Lung (tissue), 12 donors: Measurements from ENCODE around the gene PRXL2B. TPM values are rescaled to one million over a fixed set of nuclear protein-coding genes. Genes with fewer than 3 reads are reported as not detected.

Source experiments
- ATAC-seq: fragments of 200-7000 bp; cut with Tn5 transposase; one replicate; pipeline ENCODE4 v1.9.1; 2020; ENCODE audit warnings: moderate number of reproducible peaks; ENCODE audit not compliant: insufficient read depth, low FRiP score
- DNase-seq, 3 donors: peaks; one replicate each; pipeline ENCODE4 v3.0.0-alpha.2; 2013 to 2017
- H3K27ac ChIP-seq, 2 donors: one replicate each; pipeline ENCODE4 v1.5.1; 2013; ENCODE audit warnings: mild to moderate bottlenecking in 2 of 2, moderate library complexity in 2 of 2, control low read depth in 1 of 2, inconsistent platforms in 1 of 2, low read depth in 1 of 2, low read length in 1 of 2
- H3K27me3 ChIP-seq, 3 donors: one replicate each; pipeline ENCODE4 v1.5.1; 2013; ENCODE audit warnings: low read length in 2 of 3; ENCODE audit not compliant: control insufficient read depth in 3 of 3, insufficient read depth in 3 of 3
- H3K36me3 ChIP-seq, 4 donors: one replicate each; pipeline ENCODE4 v1.5.1; 2013; ENCODE audit warnings: low read length in 4 of 4, mild to moderate bottlenecking in 1 of 4, moderate library complexity in 1 of 4; ENCODE audit not compliant: control insufficient read depth in 4 of 4, insufficient read depth in 4 of 4
- H3K4me1 ChIP-seq, 5 donors: one replicate each; pipeline ENCODE4 v1.5.1; 2013; ENCODE audit warnings: low read length in 5 of 5, mild to moderate bottlenecking in 2 of 5, moderate library complexity in 1 of 5; ENCODE audit not compliant: control insufficient read depth in 5 of 5, insufficient read depth in 5 of 5
- H3K4me3 ChIP-seq: one replicate; pipeline ENCODE4 v1.5.1; 2013; ENCODE audit warnings: mild to moderate bottlenecking, control low read depth, moderate library complexity
- H3K9ac ChIP-seq, 2 donors: one replicate each; pipeline ENCODE4 v1.5.1; 2013; ENCODE audit warnings: low read length in 2 of 2, control low read depth in 1 of 2; ENCODE audit not compliant: insufficient read depth in 1 of 2
- H3K9me3 ChIP-seq, 4 donors: one replicate each; pipeline ENCODE4 v1.5.1; 2013; ENCODE audit warnings: low read length in 3 of 4, mild to moderate bottlenecking in 1 of 4, moderate library complexity in 1 of 4; ENCODE audit not compliant: control insufficient read depth in 4 of 4, insufficient read depth in 3 of 4
- CTCF ChIP-seq: IDR thresholded peaks from 2 replicates; pipeline ENCODE4 v1.5.1; 2012; ENCODE audit warnings: mild to moderate bottlenecking; ENCODE audit errors: control extremely low read depth, extremely low read depth
- WGBS, 2 donors: extraction: QIAGEN DNeasy Blood & Tissue Kit; methylation state at CpG; one replicate each; pipeline ENCODE4 v1.1.7; 2013; 5-methylcytosine and 5-hydroxymethylcytosine counted together
- polyA plus RNA-seq, 2 donors: library from polyadenylated mRNA; stranded (reverse); fragments of 200-250 nt; gene quantifications; one replicate each; pipeline ENCODE4 v1.2.1, GENCODE V29; 2013
- total RNA-seq, 2 donors: library from RNA; depleted of rRNA in 1 of 2; stranded (reverse); fragments of >200 nt in 1 of 2; gene quantifications; one replicate each; pipeline ENCODE4 v1.2.1, GENCODE V29; 2014 to 2021
- donor health status: control.
- donor health status: control.
- donor health status: Bipolar disorder and iron deficiency.
- donor health status: healthy.
- donor health status: DM: yes; HTN: yes; CAD: no.

The PRXL2B gene
- total and polyA plus RNA-seq, 4 donors = 17.8 to 39.8 (median 27.0) TPM

- WGBS, 2 donors = 90 to 91% methylated on average over 26 to 28 of the region's 28 CpGs
- DNase-seq = no peak
- TF ChIP-seq CTCF = no peak
- ATAC-seq = no peak
- Histone ChIP-seq H3K4me3 (no peak overlapping the region), H3K27me3 (no peaks in the 10 kb centered on the region), H3K9me3 (peaks cover 0 to 2% (median 0%) of the 10 kb centered on the region in 4 donors), H3K9ac (no peak overlapping the region), H3K27ac (no peak overlapping the region), H3K36me3 (no peaks in the 10 kb centered on the region), H3K4me1 (peaks cover 0 to 17% (median 10%) of the 10 kb centered on the region in 5 donors)
Measured at GRCh38 chr1:2596530-2597333, 10.2 kb downstream of the PRXL2B start.

GRCh38 chr1:2597441-2598328 lies 11.1 kb downstream of the PRXL2B start:
- no peak overlapping the region for H3K9ac ChIP-seq
- H3K27ac ChIP-seq = no peak overlapping the region
- WGBS, 2 donors = 74 to 79% methylated on average over 34 of the region's 34 CpGs
- ATAC-seq (no peak), DNase-seq (no peak)
- H3K36me3 ChIP-seq = no peaks in the 10 kb centered on the region
- no peaks in the 10 kb centered on the region for H3K27me3 ChIP-seq
- H3K9me3 ChIP-seq = peaks cover 0 to 5% (median 0%) of the 10 kb centered on the region in 4 donors
- peaks cover 0 to 17% (median 10%) of the 10 kb centered on the region in 5 donors for H3K4me1 ChIP-seq
- no peak for TF ChIP-seq CTCF
- H3K4me3 ChIP-seq = no peak overlapping the region

GRCh38 chr1:2598329-2598931 lies 11.9 kb downstream of the PRXL2B start:
- WGBS, 2 donors = 78 to 84% methylated on average over 3 of the region's 3 CpGs
- no peak overlapping the region for H3K27ac ChIP-seq
- ATAC-seq = no peak
- TF ChIP-seq CTCF = no peak
- DNase-seq = no peak
- H3K27me3 ChIP-seq = no peaks in the 10 kb centered on the region
- H3K9me3 ChIP-seq = peaks cover 0 to 5% (median 0%) of the 10 kb centered on the region in 4 donors
- no peak overlapping the region for H3K4me3 ChIP-seq
- H3K36me3 ChIP-seq = no peaks in the 10 kb centered on the region
- H3K9ac ChIP-seq = no peak overlapping the region
- H3K4me1 ChIP-seq = peaks cover 0 to 10% (median 6%) of the 10 kb centered on the region in 5 donors
